Measurements from ENCODE around the gene CST11.

CST11 gene

DNA sequence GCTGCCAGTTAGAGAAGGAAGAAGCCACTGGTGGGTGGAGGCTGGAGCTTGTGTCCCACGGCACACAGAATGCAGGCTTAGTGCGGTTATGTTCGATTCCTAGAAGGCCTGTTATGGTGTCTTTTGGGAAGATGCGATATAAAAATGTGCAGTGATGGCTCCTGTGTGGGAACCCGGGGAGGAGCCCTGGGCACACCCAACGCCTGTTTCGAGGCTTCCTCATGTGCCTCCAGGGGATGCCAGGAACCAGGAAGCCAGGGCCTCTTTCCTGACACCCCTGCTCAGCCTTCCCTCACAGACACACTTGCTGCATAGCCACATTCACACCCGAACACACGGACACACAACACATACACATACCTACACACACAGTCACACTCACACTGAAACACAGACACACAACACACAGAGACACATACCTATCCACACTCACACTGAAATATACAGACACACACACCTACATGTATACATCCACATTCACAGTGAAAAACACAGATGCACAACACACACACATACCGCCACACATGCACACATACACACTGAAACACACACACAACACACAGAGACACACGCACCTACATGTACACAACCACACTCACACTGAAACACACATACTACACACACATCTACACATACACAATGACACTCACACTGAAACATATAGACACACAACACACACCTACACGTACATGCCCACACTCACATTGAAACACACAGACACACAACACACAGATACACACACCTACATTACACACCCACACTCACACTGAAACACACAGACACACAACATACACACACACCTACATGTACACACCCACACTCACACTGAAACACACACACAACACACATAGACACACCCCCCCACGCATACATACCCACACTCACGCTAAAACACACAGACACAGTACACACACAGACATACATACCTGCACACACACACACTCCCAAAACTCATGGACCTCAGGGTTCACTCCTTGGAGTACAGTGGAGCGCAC lies 1.2 kb upstream of the CST11 start:
- H3K9me3 ChIP-seq (ENCODE audit: control insufficient read depth in 1 of 2, low read length in 2 of 2), result no peaks in the 10 kb centered on the region
- H3K4me3 ChIP-seq (ENCODE audit: low read depth in 1 of 2, low read length in 2 of 2), result no peak overlapping the region
- no peak overlapping the region for H3K27ac ChIP-seq (ENCODE audit: low read length)
- H3K27me3 ChIP-seq (ENCODE audit: low read depth, low read length), result no peaks in the 10 kb centered on the region
- H3K36me3 ChIP-seq (ENCODE audit: control insufficient read depth in 1 of 2, insufficient read depth in 2 of 2, low read length in 2 of 2), result no peaks in the 10 kb centered on the region
- no peaks in the 10 kb centered on the region for H3K4me1 ChIP-seq (ENCODE audit: control insufficient read depth in 1 of 2, insufficient read depth in 2 of 2, low read length in 2 of 2)

DNA sequence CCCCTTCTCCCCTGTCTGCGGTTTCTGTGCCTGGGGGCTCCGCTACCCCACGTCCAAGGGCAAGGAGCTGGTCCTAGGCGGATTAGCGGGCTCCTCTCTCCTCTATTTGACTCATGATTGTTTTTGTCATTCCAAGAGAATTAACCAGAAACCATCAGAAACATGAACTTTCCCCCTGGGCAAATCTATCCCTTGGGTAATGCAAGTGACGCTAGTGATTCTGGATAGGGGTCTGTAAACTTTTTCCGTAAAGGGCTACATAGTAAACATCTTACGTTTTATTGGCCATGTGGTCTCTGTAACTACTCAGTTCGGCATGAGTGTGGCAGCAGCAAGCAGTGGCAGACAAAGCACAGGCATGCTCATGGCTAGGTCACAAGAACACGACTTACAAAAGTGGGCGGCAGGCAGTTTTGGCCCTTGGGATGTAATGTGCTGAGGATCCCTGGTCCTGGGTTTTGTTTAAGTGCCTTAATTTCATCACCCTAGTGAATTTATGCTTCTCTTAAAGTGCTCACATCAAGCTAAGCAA lies 654 bp downstream of the CST11 start:
- no peaks in the 10 kb centered on the region for H3K27me3 ChIP-seq (ENCODE audit: low read depth, low read length)
- H3K4me1 ChIP-seq (ENCODE audit: control insufficient read depth in 1 of 2, insufficient read depth in 2 of 2, low read length in 2 of 2), result no peaks in the 10 kb centered on the region
- no peak overlapping the region for H3K4me3 ChIP-seq (ENCODE audit: low read depth in 1 of 2, low read length in 2 of 2)
- no peak overlapping the region for H3K27ac ChIP-seq (ENCODE audit: low read length)
- no peaks in the 10 kb centered on the region for H3K9me3 ChIP-seq (ENCODE audit: control insufficient read depth in 1 of 2, low read length in 2 of 2)
- H3K36me3 ChIP-seq (ENCODE audit: control insufficient read depth in 1 of 2, insufficient read depth in 2 of 2, low read length in 2 of 2), result no peaks in the 10 kb centered on the region

DNA sequence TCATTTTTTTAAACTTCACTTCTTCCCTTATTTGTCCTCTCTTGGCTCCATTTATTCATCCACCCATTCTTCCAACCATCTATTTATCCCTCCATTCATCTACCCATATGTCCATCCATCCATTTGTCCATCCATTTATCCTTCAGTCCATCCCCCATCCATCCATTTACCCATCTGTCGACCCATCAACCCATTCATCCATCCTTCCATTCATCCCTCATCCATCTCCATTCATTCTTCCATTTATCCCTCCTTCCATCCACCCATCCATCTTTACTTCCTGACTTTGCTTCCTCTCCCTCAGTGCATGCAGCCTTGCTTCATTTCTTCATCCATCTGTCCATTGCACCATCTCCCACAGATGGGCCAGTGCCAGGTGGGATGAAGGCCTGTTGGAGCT lies 1.8 kb downstream of the CST11 start:
- Histone ChIP-seq H3K36me3 (ENCODE audit: control insufficient read depth in 1 of 2, insufficient read depth in 2 of 2, low read length in 2 of 2) (no peaks in the 10 kb centered on the region), H3K4me3 (ENCODE audit: low read depth in 1 of 2, low read length in 2 of 2) (no peak overlapping the region), H3K9me3 (ENCODE audit: control insufficient read depth in 1 of 2, low read length in 2 of 2) (no peaks in the 10 kb centered on the region)

DNA sequence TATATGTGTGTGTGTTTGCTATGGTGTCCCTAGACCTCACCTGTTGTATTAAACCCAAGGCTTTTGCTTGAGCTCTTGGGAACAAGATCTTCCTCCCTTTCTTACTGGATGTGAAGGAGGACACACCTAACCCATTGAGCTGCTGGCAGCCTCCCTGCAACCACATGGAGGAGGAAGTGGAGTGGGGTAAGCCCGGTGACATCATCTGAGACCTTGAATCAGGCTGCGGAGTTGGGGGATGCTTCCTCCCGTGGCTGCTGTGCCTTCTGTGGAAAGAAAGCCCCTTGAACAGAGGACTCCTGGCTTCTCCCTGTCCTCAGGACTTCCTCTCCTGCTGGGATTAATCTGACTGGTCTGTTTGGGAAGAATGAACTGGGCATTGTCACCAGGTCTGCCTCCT lies 3.3 kb downstream of the CST11 start:
- H3K27me3 ChIP-seq (ENCODE audit: low read depth, low read length), result no peaks in the 10 kb centered on the region
- no peaks in the 10 kb centered on the region for H3K4me1 ChIP-seq (ENCODE audit: control insufficient read depth in 1 of 2, insufficient read depth in 2 of 2, low read length in 2 of 2)
- no peak overlapping the region for H3K27ac ChIP-seq (ENCODE audit: low read length)
- no peak overlapping the region for H3K4me3 ChIP-seq (ENCODE audit: low read depth in 1 of 2, low read length in 2 of 2)
- H3K36me3 ChIP-seq (ENCODE audit: control insufficient read depth in 1 of 2, insufficient read depth in 2 of 2, low read length in 2 of 2), result no peaks in the 10 kb centered on the region
- no peaks in the 10 kb centered on the region for H3K9me3 ChIP-seq (ENCODE audit: control insufficient read depth in 1 of 2, low read length in 2 of 2)

More for the DNA sequence above, 1.8 kb downstream of the CST11 start:
- Histone ChIP-seq H3K27me3 (ENCODE audit: low read depth, low read length) (no peaks in the 10 kb centered on the region), H3K27ac (ENCODE audit: low read length) (no peak overlapping the region), H3K4me1 (ENCODE audit: control insufficient read depth in 1 of 2, insufficient read depth in 2 of 2, low read length in 2 of 2) (no peaks in the 10 kb centered on the region)

DNA sequence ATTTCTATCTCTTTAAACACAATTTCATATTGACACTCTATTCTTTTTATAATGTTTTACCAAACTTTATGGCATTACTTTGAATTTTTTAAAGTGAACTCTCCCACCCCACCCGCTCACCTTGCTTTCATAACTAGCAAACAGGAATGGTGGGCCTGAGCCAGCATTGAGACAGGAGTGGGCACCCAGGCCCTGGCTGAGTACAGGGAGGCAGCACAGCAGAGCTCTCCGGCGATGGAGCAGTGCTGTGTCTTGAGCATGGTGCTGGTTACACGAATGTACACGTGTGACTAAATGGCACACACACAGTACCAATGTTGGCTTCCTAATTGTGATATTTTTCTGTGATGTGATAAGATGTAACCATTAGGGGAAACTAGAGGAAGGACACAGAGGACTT lies 4.5 kb downstream of the CST11 start:
- Histone ChIP-seq H3K4me1 (ENCODE audit: control insufficient read depth in 1 of 2, insufficient read depth in 2 of 2, low read length in 2 of 2) (no peaks in the 10 kb centered on the region), H3K4me3 (ENCODE audit: low read depth in 1 of 2, low read length in 2 of 2) (no peak overlapping the region)

DNA sequence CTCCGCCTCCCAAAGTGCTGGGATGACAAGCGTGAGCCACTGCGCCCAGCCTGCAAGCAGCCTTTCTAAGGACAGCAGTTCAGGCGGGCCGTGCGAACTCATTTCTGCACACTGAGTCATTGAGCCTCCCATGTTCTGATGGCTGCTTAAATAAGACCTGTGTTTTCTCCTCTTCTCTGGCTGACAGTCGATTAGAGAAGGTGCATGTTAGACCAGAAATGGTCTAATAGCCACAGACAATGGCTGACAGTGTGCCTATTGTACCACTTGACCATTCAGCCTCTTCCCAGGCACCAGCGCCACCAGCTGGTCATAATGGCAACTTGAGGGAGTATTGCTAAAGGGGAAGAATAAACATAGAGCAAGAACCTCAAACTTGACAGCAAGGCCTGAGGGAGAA lies 6.2 kb downstream of the CST11 start:
- Histone ChIP-seq H3K27me3 (ENCODE audit: low read depth, low read length) (no peaks in the 10 kb centered on the region), H3K9me3 (ENCODE audit: control insufficient read depth in 1 of 2, low read length in 2 of 2) (no peaks in the 10 kb centered on the region), H3K27ac (ENCODE audit: low read length) (no peak overlapping the region), H3K4me3 (ENCODE audit: low read depth in 1 of 2, low read length in 2 of 2) (no peak overlapping the region), H3K36me3 (ENCODE audit: control insufficient read depth in 1 of 2, insufficient read depth in 2 of 2, low read length in 2 of 2) (no peaks in the 10 kb centered on the region), H3K4me1 (ENCODE audit: control insufficient read depth in 1 of 2, insufficient read depth in 2 of 2, low read length in 2 of 2) (no peaks in the 10 kb centered on the region)

More for the DNA sequence above, 4.5 kb downstream of the CST11 start:
- Histone ChIP-seq H3K9me3 (ENCODE audit: control insufficient read depth in 1 of 2, low read length in 2 of 2) (no peaks in the 10 kb centered on the region), H3K36me3 (ENCODE audit: control insufficient read depth in 1 of 2, insufficient read depth in 2 of 2, low read length in 2 of 2) (no peaks in the 10 kb centered on the region), H3K27ac (ENCODE audit: low read length) (no peak overlapping the region), H3K27me3 (ENCODE audit: low read depth, low read length) (no peaks in the 10 kb centered on the region)

DNA sequence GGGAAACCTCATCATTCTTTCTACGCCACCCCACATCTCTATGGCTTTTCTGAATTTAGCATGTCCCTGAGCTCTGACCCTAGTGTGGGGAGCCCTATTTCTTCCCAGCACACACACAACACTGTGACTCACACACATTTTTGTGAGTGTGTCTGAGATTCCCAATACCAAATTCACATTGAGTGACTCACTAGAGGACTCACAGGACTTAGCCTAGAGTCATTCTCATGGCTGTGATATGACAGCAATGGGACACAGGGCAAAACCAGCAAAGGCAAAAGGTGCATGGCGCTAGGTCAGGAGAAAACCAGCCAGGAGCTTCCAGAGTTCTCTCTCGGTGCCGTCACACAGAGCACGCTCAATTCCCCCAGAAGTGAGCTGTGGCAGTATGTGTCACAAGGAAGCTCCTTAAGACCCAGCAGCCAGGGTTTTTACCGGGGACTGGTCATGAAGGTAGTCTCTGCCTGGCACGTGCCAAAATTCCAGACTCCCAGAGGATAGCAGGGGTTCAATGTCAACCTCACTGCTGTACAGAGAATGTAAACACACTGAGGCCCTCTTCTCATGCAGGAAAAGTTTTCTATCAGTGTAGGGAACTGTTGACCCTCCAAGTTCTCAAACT lies 7.0 kb downstream of the CST11 start:
- H3K4me3 ChIP-seq (ENCODE audit: low read depth in 1 of 2, low read length in 2 of 2), result no peak overlapping the region
- H3K36me3 ChIP-seq (ENCODE audit: control insufficient read depth in 1 of 2, insufficient read depth in 2 of 2, low read length in 2 of 2), result no peaks in the 10 kb centered on the region
- no peaks in the 10 kb centered on the region for H3K27me3 ChIP-seq (ENCODE audit: low read depth, low read length)
- H3K27ac ChIP-seq (ENCODE audit: low read length), result no peak overlapping the region
- H3K4me1 ChIP-seq (ENCODE audit: control insufficient read depth in 1 of 2, insufficient read depth in 2 of 2, low read length in 2 of 2), result no peaks in the 10 kb centered on the region
- no peaks in the 10 kb centered on the region for H3K9me3 ChIP-seq (ENCODE audit: control insufficient read depth in 1 of 2, low read length in 2 of 2)

DNA sequence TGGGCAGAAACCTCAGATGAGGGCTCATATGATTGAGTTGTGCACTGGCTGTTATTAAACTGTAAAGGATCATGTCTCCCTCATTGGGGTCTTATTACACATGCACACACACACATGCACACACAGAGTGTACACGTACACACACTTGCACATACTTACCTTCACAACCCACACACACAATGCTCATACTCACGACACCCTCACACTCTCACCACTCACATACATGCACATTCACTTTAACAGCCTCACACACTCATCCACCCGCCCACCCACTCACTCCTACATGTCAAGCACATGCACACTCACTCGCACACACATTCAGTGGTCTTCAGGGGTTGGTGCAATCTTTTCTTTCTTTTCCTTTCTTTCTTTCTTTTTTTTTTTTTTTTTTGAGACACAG lies 7.8 kb downstream of the CST11 start:
- no peaks in the 10 kb centered on the region for H3K36me3 ChIP-seq (ENCODE audit: control insufficient read depth in 1 of 2, insufficient read depth in 2 of 2, low read length in 2 of 2)
- H3K9me3 ChIP-seq (ENCODE audit: control insufficient read depth in 1 of 2, low read length in 2 of 2), result no peaks in the 10 kb centered on the region
- no peak overlapping the region for H3K27ac ChIP-seq (ENCODE audit: low read length)
- H3K27me3 ChIP-seq (ENCODE audit: low read depth, low read length), result no peaks in the 10 kb centered on the region
- H3K4me3 ChIP-seq (ENCODE audit: low read depth in 1 of 2, low read length in 2 of 2), result no peak overlapping the region
- H3K4me1 ChIP-seq (ENCODE audit: control insufficient read depth in 1 of 2, insufficient read depth in 2 of 2, low read length in 2 of 2), result no peaks in the 10 kb centered on the region

DNA sequence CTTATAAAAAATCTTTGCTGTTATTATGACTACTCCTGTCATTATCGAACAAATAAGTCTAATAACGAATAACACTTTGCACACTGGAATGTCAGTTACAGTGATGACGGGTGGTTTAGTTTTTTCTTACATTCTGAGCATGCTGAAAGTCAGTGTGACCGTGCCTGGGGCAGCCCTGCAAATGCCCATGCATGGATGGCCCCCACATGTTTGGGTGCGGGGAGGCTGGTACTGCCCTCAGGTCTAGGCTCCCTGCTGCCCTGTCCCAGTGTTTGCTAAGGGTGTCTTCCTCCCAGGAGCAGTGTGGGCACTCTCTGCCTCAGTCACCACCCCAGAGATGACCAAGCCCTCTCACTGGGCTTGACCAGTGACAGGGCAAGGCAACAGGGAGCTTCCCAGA lies 10.2 kb downstream of the CST11 start:
- Histone ChIP-seq H3K27me3 (ENCODE audit: low read depth, low read length) (no peaks in the 10 kb centered on the region), H3K4me1 (ENCODE audit: control insufficient read depth in 1 of 2, insufficient read depth in 2 of 2, low read length in 2 of 2) (no peaks in the 10 kb centered on the region)

DNA sequence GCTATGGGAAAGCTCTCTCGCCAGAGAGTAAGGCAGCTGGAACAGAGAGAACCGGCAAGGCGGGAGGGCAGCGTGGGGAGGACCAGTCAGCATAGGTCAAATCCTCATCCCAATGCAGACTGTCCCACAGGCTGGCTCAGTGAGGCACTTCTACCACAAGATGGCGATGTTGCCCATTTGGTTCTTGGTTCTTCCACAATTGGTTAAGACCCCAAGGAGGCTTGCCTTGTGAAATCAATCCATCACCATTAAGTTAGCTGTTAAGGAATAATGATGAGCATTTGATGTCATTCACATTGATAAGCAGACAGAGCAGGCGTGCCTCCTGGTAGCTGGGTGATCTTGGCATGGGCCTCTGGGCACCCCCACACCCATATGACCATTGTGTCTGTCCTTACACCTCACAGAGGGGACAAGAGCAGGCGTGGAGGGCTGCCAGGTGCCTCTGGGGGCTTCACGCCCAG lies 10.8 kb downstream of the CST11 start:
- no peaks in the 10 kb centered on the region for H3K4me1 ChIP-seq (ENCODE audit: control insufficient read depth in 1 of 2, insufficient read depth in 2 of 2, low read length in 2 of 2)
- no peaks in the 10 kb centered on the region for H3K27me3 ChIP-seq (ENCODE audit: low read depth, low read length)
- H3K9me3 ChIP-seq (ENCODE audit: control insufficient read depth in 1 of 2, low read length in 2 of 2), result no peaks in the 10 kb centered on the region
- H3K27ac ChIP-seq (ENCODE audit: low read length), result no peak overlapping the region
- H3K36me3 ChIP-seq (ENCODE audit: control insufficient read depth in 1 of 2, insufficient read depth in 2 of 2, low read length in 2 of 2), result no peaks in the 10 kb centered on the region
- H3K4me3 ChIP-seq (ENCODE audit: low read depth in 1 of 2, low read length in 2 of 2), result no peak overlapping the region

More for the DNA sequence above, 10.2 kb downstream of the CST11 start:
- Histone ChIP-seq H3K9me3 (ENCODE audit: control insufficient read depth in 1 of 2, low read length in 2 of 2) (no peaks in the 10 kb centered on the region), H3K4me3 (ENCODE audit: low read depth in 1 of 2, low read length in 2 of 2) (no peak overlapping the region), H3K27ac (ENCODE audit: low read length) (no peak overlapping the region), H3K36me3 (ENCODE audit: control insufficient read depth in 1 of 2, insufficient read depth in 2 of 2, low read length in 2 of 2) (no peaks in the 10 kb centered on the region)

DNA sequence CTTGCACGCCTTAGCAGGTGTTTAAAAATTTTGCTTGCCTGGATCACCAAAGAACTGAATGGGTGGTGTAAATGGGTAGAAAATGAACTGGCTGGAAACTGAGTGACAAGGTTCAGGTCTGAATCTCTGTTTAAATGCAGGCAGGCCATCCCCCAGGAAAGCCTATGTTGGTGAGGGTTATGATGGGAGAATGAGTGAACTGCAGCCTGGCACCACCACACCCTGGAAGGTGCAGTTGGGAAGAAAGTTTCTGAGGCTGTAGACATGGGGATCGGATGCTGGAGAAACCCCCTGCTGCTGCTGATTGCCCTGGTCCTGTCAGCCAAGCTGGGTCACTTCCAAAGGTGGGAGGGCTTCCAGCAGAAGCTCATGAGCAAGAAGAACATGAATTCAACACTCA lies 12.7 kb downstream of the CST11 start:
- Histone ChIP-seq H3K9me3 (ENCODE audit: control insufficient read depth in 1 of 2, low read length in 2 of 2) (no peaks in the 10 kb centered on the region), H3K36me3 (ENCODE audit: control insufficient read depth in 1 of 2, insufficient read depth in 2 of 2, low read length in 2 of 2) (no peaks in the 10 kb centered on the region), H3K27ac (ENCODE audit: low read length) (no peak overlapping the region), H3K27me3 (ENCODE audit: low read depth, low read length) (no peaks in the 10 kb centered on the region), H3K4me3 (ENCODE audit: low read depth in 1 of 2, low read length in 2 of 2) (no peak overlapping the region), H3K4me1 (ENCODE audit: control insufficient read depth in 1 of 2, insufficient read depth in 2 of 2, low read length in 2 of 2) (no peaks in the 10 kb centered on the region)

Measured in muscle layer of duodenum (tissue), 2 donors.